Measurements from ENCODE around the gene ZNF784.
A peak's percentile ranks its signal among the peaks of the same experiment; 100 is the strongest.
"Not testable (repeated sequence)": the region's sequence is repeated elsewhere in the genome, so short reads cannot be mapped to it uniquely, and the experiment has no call there.

ZNF784 gene

GRCh38 chr19:55580628-55581144 is 43.7 kb downstream of the ZNF784 start, which contains the start of gene ZNF579:
Gene ZNF579, minus strand, starts transcription at chr19:55580848. Its CDS starts 1,209 bp downstream, at chr19:55579639.
- DNase-seq = peak; percentile 70 to 77

DNA sequence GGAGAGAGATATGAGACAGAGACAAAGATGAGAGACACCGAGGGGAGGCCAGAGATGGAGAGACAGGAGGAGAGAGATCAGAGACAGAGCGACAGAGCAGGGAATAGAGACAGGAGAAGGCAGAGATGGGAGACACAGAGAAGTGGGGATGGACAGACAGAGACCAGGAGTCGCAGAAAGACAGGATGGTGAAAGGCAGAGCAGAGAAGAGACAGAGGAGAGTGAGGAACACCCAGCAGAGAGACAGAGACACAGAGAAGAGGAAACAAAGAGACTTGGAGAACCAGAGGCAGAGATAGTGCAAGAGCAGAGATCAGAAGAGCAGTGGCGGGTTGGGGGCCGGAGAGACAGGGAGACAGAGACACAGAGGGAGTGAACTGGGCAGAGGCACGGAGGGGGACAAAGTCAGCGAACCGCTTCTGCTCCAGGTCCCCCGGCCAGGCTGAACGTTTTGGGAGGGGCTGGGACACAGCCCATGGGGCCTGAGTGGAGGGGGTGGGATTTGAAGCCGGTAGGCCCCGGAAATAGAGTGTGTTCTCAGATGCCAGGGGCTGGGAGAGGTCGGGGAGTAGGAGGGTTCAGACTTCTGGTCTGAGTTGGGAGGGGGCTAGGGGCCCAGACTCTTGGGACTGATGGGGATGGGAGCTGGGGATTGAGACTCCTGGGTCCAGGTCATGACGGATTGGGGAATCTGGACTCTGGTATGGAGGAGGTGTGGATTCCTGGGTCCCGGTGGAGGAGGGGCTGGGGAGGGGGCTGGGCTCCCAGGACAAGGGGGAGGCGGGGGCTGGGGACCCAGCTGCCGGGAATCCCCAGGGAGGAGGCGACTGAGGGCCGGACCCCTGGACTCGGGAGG is 44.4 kb downstream of the ZNF784 start:
- DNase-seq = no peak

DNA sequence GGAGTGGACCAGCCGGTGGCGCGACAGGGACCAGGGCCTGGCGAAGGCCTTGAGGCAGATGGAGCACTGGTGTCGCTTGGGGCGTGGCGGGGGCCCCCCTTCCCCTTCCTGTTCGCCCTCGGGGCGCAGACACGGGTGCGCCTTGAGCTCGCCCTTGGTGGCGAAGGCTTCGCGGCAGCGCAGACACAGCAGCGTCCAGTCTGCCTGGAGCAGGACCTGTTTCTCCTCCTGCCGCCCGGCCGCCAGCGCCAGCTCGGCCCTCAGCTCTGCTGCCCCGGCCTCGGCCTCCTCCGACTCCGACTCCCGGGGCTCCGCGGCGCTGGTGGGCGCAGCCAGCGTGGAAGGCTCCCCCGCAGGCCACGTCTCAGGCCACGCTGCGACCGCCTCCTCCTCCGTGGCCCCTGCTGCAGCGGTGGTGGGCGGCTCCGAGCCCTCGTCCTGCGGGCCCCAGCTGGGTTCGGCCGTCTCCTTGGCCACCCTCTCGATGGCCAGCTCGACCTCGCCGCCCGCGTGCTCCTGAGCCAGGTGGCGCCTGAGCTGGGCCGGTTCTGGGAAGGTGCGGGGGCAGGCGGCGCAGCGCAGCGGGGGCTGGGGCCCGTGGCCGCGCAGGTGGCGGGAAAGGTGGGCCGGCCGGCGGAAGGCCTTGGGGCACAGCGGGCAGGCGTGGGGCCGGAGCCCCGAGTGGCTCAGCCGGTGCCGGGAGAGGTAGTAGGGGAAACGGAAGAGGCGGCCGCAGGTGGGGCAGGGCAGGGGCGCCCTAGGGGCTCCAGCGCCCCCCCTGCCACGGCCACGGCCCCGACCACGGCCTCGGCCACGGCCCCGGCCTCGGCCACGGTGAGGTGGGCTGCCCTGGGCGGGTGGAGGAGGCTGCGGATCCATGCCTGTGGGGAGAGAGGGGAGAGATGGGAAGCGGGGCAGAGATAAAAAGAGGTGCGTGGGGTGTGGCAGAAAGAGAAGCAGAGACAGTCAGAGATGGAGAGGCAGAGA is 45.3 kb downstream of the ZNF784 start:
- no peak for DNase-seq

- DNase-seq = no peak
Measured at GRCh38 chr19:55578031-55578760, 46.2 kb downstream of the ZNF784 start.

- DNase-seq = no peak
Measured at GRCh38 chr19:55576746-55577145, 47.6 kb downstream of the ZNF784 start.

- DNase-seq = not testable (repeated sequence)
Measured at GRCh38 chr19:55573929-55574328, 50.4 kb downstream of the ZNF784 start.
